ENCODE results near the gene UBALD2. TPM values are rescaled to one million over a fixed set of nuclear protein-coding genes. Genes with fewer than 3 reads are reported as not detected.
"Not testable (repeated sequence)": the region's sequence is repeated elsewhere in the genome, so short reads cannot be mapped to it uniquely, and the experiment has no call there.

Gene UBALD2
- total RNA-seq, 4 donors from 2014 or later = 9.1 to 16.2 (median 12.4) TPM

DNA sequence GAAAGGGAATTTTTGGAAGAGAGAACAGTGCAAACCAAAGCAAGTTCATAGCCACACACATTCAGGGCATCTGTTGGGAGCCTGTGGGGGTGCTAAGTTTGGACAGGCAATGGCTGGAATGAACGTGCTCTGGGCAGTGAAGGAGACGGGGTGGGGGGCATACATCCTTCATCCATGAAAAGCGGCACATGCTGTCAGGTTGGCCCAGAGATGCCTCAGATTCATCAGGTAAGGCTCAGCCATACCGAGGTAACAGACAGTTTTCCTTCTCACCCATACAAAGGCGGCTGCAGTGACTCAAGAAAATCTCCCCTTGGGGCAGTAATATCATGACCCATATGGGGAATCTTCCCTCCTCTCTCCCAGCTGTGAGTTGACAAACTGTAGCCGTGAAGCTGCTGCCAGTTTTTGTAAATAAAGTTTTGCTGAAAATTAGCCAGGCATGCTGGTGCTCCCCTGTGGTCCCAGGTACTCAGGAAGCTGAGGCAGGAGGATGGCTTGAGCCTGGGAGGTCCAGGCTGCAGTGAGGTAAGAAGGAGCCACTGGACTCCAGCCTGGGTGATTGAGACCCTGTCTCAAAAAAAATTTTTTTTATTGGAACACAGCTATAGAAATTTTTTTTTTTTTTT, 9.2 kb upstream of the UBALD2 start:
- H3K4me1 ChIP-seq = peaks cover 0 to 23% (median 18%) of the 10 kb centered on the region in 4 donors
- no peaks in the 10 kb centered on the region for H3K9me3 ChIP-seq
- DNase-seq (ENCODE audit: extremely low spot score) = no peak
- H3K36me3 ChIP-seq = no peaks in the 10 kb centered on the region
- H3K4me3 ChIP-seq = no peak overlapping the region
- intact Hi-C loops (cut with DNase I) = no loop called here
- TF ChIP-seq, protein P1, sequence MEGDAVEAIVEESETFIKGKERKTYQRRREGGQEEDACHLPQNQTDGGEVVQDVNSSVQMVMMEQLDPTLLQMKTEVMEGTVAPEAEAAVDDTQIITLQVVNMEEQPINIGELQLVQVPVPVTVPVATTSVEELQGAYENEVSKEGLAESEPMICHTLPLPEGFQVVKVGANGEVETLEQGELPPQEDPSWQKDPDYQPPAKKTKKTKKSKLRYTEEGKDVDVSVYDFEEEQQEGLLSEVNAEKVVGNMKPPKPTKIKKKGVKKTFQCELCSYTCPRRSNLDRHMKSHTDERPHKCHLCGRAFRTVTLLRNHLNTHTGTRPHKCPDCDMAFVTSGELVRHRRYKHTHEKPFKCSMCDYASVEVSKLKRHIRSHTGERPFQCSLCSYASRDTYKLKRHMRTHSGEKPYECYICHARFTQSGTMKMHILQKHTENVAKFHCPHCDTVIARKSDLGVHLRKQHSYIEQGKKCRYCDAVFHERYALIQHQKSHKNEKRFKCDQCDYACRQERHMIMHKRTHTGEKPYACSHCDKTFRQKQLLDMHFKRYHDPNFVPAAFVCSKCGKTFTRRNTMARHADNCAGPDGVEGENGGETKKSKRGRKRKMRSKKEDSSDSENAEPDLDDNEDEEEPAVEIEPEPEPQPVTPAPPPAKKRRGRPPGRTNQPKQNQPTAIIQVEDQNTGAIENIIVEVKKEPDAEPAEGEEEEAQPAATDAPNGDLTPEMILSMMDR (IDR thresholded peaks at IDR 0.05) = no peak
- no peak for TF ChIP-seq POLR2AphosphoS5 (IDR thresholded peaks at IDR 0.05)
- no peak for TF ChIP-seq POLR2A (IDR thresholded peaks at IDR 0.05; ENCODE audit: low read depth)
- TF ChIP-seq EP300 (IDR thresholded peaks at IDR 0.05) = no peak
- H3K27ac ChIP-seq (replicated peaks in 1 of 4) = no peak overlapping the region
- WGBS = 65% methylated on average over 6 of the region's 6 CpGs
- peaks cover 0 to 25% (median 0%) of the 10 kb centered on the region in 4 donors for H3K27me3 ChIP-seq

DNA sequence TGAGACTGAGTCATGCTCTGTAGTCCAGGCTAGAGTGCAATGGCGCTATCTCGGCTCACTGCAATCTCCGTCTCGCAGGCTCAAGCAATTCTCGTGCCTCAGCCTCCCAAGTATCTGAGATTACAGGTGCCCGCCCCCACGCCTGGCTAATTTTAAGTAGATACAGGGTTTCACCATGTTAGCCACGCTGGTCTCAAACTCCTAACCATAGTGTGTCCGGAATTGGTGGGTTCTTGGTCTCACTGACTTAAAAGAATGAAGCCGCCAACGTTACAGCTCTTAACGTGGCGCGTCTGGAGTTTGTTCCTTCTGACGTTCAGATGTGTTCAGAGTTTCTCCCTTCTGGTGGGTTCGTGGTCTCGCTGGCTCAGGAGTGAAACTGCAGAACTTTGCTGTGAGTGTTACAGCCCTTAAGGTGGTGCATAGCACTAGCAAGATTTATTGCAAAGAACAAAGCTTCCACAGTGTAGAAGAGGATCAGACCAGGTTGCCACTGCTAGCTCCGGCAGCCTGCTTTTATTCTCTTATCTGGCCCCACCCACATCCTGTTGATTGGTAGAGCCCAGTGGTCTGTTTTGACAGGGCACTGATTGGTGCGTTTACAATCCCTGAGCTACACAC, 8.6 kb upstream of the UBALD2 start:
- DNase-seq (ENCODE audit: extremely low spot score); H3K9me3 ChIP-seq; H3K27ac ChIP-seq (replicated peaks in 1 of 4); H3K36me3 ChIP-seq; intact Hi-C loops (cut with DNase I); H3K4me3 ChIP-seq: not testable (repeated sequence)
- 79% methylated on average over 19 of the region's 19 CpGs for WGBS
- Histone ChIP-seq H3K27me3 (peaks cover 0 to 18% (median 0%) of the 10 kb centered on the region in 4 donors), H3K4me1 (peaks cover 0 to 20% (median 18%) of the 10 kb centered on the region in 4 donors)

DNA sequence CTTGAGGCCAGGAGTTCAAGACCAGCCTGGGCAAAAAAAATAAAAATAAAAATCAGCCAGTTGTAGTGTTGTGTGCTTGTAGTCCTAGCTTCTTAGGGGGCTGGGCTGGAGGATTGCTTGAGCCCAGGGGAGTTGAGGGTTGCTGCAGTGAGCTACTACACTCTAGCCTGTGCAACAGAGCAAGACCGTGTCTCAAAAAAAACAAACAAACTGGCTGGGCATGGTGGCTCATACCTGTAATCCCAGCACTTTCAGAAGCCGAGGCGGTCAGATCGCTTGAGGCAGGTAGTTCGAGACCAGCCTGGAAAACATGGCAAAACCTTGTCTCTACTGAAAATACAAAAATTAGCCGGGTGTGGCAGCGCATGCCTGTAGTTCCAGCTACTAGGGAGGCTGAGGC, 4.9 kb upstream of the UBALD2 start:
- Histone ChIP-seq H3K4me1 (peaks cover 13 to 26% (median 22%) of the 10 kb centered on the region in 4 donors), H3K27me3 (no peaks in the 10 kb centered on the region), H3K27ac (replicated peaks in 1 of 4) (peak overlapping the region in 3 of 4 donors; percentile 25 to 44 (median 37)), H3K4me3 (no peak overlapping the region), H3K9me3 (no peaks in the 10 kb centered on the region), H3K36me3 (no peaks in the 10 kb centered on the region)
- WGBS = 89% methylated on average over 7 of the region's 7 CpGs
- TF ChIP-seq EP300 (IDR thresholded peaks at IDR 0.05) (no peak), POLR2A (IDR thresholded peaks at IDR 0.05; ENCODE audit: low read depth) (no peak), POLR2AphosphoS5 (IDR thresholded peaks at IDR 0.05) (no peak)
- TF ChIP-seq, protein P1 (IDR thresholded peaks at IDR 0.05) = no peak
- intact Hi-C loops (cut with DNase I) = no loop called here
- no peak for DNase-seq (ENCODE audit: extremely low spot score)

DNA sequence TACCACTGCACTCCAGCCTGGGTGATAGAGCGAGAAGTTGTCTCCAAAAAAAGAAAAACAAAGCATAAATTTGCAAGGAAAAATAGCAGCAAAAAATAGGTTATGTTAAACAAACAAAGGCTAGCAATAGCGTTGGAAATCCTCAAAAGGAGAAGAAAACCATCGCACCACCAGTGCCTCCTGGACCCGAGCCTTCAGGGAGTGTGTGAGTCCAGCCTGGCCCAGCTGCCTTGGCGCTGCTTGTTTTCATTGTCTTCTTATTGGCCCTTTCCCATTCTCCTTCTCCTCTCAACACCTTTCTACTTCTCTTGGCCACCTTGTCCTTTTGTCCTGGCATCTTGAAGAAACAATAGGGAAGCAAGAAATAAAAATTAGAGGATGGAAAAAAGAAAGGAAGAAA, 4.5 kb upstream of the UBALD2 start:
- intact Hi-C loops (cut with DNase I) = no loop called here

More for the DNA sequence above, 4.5 kb upstream of the UBALD2 start:
- peaks cover 13 to 26% (median 22%) of the 10 kb centered on the region in 4 donors for H3K4me1 ChIP-seq
- no peak overlapping the region for H3K27ac ChIP-seq (replicated peaks in 1 of 4)
- H3K27me3 ChIP-seq = no peaks in the 10 kb centered on the region
- no peaks in the 10 kb centered on the region for H3K9me3 ChIP-seq
- H3K4me3 ChIP-seq = no peak overlapping the region
- DNase-seq (ENCODE audit: extremely low spot score) = no peak
- no peaks in the 10 kb centered on the region for H3K36me3 ChIP-seq
- 76% methylated on average over 5 of the region's 5 CpGs for WGBS
- no peak for TF ChIP-seq POLR2A (IDR thresholded peaks at IDR 0.05; ENCODE audit: low read depth)
- TF ChIP-seq EP300 (IDR thresholded peaks at IDR 0.05) = no peak
- no peak for TF ChIP-seq POLR2AphosphoS5 (IDR thresholded peaks at IDR 0.05)
- TF ChIP-seq, protein P1 (IDR thresholded peaks at IDR 0.05) = no peak
